ENCODE results near the gene ZNF227.

The ZNF227 gene

GRCh38 chr19:44260695-44261446, 48.5 kb downstream of the ZNF227 start:
- DNase-seq, result no peak
- TF ChIP-seq POLR2A (IDR thresholded peaks at IDR 0.05; ENCODE audit: low read length) (no peak), GATA1 (IDR thresholded peaks at IDR 0.05; ENCODE audit: low read depth, low read length) (no peak)

- DNase-seq, result no peak
Measured at GRCh38 chr19:44277331-44277730, 65.0 kb downstream of the ZNF227 start.

GRCh38 chr19:44278181-44278690, 65.9 kb downstream of the ZNF227 start:
- no peak for TF ChIP-seq POLR2A (IDR thresholded peaks at IDR 0.05; ENCODE audit: low read length)
- no peak for DNase-seq

More at GRCh38 chr19:44277331-44277730, 65.0 kb downstream of the ZNF227 start:
- TF ChIP-seq GATA1 (IDR thresholded peaks at IDR 0.05; ENCODE audit: low read depth, low read length) (no peak), POLR2A (IDR thresholded peaks at IDR 0.05; ENCODE audit: low read length) (no peak)

GRCh38 chr19:44280916-44281315, 68.6 kb downstream of the ZNF227 start:
- TF ChIP-seq GATA1 (IDR thresholded peaks at IDR 0.05; ENCODE audit: low read depth, low read length) (no peak), POLR2A (IDR thresholded peaks at IDR 0.05; ENCODE audit: low read length) (no peak)

GRCh38 chr19:44282846-44283245, 70.5 kb downstream of the ZNF227 start:
- no peak for DNase-seq
- TF ChIP-seq GATA1 (IDR thresholded peaks at IDR 0.05; ENCODE audit: low read depth, low read length), result no peak
- no peak for TF ChIP-seq POLR2A (IDR thresholded peaks at IDR 0.05; ENCODE audit: low read length)

More at GRCh38 chr19:44280916-44281315, 68.6 kb downstream of the ZNF227 start:
- no peak for DNase-seq

GRCh38 chr19:44284968-44285367, 72.6 kb downstream of the ZNF227 start:
- no peak for TF ChIP-seq GATA1 (IDR thresholded peaks at IDR 0.05; ENCODE audit: low read depth, low read length)
- TF ChIP-seq POLR2A (IDR thresholded peaks at IDR 0.05; ENCODE audit: low read length), result no peak
- DNase-seq, result no peak
